Measurements from ENCODE around the gene MKI67. TPM values are rescaled to one million over a fixed set of nuclear protein-coding genes. Genes with fewer than 3 reads are reported as not detected.
"Not testable (repeated sequence)": the region's sequence is repeated elsewhere in the genome, so short reads cannot be mapped to it uniquely, and the experiment has no call there.

MKI67 gene
- total RNA-seq, 1 experiment from 2014 or later = 13.8 TPM

DNA sequence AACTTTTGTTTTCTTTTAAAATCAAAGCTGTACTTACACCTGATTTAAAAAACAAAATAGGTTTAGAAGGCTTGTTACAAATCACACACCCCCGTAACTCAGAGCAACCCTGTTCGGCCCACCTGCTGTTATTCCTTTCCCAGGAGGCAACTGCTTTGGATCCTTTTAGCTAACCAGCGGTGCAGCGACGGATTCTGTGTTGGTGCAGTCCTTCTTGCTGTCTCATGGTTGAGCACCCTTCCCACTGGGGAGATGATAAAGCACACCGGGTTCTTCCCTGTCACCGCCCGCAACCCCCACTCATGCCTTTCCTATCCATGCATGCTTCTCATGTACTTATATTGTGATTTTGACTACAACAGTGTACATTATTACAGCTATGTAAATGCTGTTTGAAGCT is 24.8 kb upstream of the MKI67 start:
- in situ Hi-C loops (cut with HindIII; ENCODE audit: low sequenced_read_pairs) = no loop called here
- no peak for DNase-seq (ENCODE audit: low spot score)

DNA sequence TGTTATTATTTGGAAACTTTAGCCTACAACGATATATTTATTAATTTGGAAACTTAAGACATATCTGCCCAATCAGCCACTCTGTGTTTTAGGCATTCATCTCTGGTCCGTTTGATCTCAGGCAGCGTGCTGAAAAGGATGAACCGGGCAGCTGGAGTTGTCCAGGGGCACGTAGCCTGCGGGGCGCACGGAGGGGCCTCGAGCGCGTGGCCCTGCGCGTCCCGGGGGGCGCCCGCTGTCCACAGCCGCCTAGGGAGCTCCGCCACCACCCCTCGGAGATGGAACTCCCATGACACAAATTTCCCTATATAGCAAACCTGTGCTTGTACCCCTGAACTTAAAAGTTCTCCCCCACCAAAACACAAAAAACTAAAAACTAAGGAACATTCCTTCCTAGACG is 24.3 kb upstream of the MKI67 start:
- no peak for DNase-seq (ENCODE audit: low spot score)
- in situ Hi-C loops (cut with HindIII; ENCODE audit: low sequenced_read_pairs) = no loop called here

DNA sequence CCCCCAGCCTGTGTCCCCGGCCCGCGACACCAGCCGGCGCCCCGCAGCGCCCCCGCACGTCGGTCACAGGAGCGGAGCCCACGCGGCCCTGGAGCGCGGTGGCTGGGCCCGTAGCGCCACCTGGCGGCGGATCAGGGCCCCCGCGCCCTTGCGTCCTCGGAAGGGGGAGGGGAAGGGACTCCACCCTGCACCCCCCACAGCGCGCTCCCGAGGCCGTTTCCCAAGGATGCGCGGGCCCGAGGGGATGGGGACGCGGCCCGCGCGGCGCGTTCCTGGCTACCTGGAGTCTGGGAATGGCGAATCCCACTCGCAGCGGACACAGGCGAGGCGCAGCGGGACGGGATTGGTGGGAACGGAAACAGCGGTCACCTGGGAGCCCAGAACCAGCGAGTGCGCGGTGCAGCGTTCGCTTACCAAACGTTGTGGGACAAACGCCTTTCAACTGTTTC is 23.8 kb upstream of the MKI67 start:
- no peak for DNase-seq (ENCODE audit: low spot score)
- in situ Hi-C loops (cut with HindIII; ENCODE audit: low sequenced_read_pairs) = no loop called here

DNA sequence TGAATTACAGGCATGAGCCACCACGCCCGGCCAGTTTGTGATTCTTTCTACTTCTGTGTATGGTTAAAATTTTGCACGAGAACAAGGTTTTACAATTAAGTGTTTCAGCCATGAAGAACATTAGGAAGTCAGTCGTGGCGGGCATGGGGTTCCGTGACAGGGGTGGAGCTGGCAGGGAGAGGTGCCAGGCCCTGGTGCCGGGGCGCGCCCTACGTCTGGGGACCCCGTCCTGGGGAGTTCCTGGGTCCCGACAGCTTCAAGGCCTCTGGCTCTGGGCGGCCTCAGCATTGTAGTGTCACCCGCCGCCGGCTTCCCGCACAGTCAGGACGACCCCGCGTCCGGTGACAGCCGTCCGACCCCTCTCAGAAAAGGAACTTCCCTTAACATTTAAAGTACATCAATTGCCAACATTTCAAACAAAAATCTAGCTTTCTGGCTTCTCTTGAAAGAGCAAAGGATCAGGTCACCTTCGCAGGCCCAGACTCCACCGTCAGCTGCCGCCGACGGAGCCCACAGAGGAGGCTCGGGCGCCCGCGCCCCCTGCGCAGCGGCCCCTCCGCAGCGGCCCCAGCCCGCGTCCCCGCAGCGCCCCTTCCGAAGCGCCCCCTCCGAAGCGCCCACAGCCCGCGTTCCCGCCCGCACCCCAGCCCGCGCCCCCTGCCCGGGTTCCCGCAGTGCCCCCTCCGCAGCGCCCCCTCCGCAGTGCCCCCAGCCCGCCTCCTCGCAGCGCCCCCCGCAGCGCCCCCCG is 23.2 kb upstream of the MKI67 start:
- in situ Hi-C loops (cut with HindIII; ENCODE audit: low sequenced_read_pairs) = no loop called here
- no peak for DNase-seq (ENCODE audit: low spot score)

DNA sequence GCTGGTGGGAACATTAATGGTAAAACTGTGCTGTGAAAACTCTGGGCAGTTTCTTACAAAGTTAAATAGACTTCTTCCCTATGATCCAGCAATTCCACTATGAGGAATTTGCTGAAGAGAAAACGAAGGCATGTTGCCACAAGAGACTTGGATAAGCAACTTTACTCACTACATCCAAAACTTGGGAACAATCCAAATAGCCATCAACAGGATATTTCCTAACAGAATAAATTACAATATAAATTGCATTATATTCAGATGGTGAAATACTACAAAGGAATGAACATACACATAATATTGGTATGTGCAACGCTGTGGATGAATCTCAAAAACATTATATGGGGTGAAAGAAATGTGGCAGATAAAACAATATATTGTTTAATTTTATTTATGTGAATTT is 21.4 kb upstream of the MKI67 start:
- DNase-seq (ENCODE audit: low spot score) = no peak
- in situ Hi-C loops (cut with HindIII; ENCODE audit: low sequenced_read_pairs) = no loop called here

DNA sequence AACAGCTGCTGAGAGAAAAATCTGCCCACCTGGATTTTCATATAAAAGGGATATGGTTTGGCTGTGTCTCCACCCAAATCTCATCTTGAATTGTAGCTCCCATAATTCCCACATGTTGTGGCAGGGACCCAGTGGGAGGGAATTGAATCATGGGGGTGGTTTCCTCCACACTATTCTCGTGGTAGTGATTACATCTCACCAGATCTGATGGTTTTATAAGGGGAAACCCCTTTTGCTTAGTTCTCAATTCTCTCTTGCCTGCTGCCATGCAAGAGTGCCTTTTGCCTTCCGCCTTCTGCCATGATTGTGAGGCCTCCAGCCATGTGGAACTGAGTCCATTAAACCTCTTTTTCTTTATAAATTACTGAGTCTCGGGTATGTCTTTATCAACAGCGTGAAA is 20.8 kb upstream of the MKI67 start:
- no peak for DNase-seq (ENCODE audit: low spot score)
- in situ Hi-C loops (cut with HindIII; ENCODE audit: low sequenced_read_pairs) = no loop called here

DNA sequence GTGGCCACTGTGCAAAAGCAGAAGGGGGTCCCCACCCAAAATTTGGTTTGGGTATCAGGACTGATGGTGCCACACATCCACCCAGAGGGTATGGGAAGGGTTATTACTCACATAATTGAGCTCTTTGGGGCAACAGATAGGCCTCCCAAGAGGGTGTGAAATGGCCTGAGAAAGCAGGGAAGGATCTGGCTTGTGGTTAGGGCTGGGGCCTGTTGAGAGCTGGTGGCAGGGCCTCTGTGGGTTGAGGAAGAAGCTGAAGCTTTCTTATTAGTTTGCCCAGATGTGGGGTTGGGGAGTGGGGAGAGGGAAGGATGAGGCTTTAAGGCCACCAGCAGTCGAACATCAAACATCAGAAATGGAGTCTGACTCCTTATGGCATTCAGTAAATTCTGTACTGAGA is 18.3 kb upstream of the MKI67 start:
- in situ Hi-C loops (cut with HindIII; ENCODE audit: low sequenced_read_pairs) = no loop called here
- no peak for DNase-seq (ENCODE audit: low spot score)

DNA sequence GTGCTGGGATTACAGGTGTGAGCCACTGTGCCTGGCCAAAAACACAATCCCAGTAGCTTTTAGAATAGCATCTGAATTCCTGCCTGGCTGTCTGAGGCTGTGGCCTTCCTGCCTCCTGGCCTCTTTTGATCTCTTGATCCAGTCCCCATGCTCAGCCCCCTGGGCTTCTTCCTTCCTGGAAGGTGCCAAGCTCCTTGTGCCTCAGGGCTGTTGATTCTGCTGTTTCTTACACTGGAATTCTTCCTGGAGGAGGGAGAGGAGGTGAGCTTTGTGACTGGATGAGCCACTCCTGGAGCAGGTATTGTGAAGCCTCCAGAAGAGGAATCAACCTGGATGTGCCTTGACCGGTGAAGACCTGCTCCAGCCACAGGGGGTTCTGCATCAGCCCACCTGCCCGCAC is 17.3 kb upstream of the MKI67 start:
- no peak for DNase-seq (ENCODE audit: low spot score)
- in situ Hi-C loops (cut with HindIII; ENCODE audit: low sequenced_read_pairs) = no loop called here

DNA sequence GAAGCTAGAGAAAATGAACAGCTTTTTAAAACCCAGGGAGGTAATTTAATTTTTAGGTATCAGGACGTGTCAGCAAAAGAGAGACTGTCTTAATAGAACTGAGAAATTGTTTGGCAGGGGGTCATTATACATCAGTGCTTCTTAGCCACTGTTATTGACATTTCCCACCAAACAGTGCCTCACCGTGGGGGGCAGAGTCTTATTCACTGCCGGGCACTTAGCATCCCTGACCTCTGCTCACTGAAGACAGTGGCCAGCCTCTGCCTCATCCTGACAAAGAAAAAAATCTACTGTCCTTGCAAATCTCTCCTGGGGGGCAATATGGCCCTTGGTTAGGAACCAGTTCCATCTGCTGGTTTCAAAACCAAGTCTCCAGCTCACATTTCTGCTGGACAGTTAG is 14.2 kb upstream of the MKI67 start:
- no peak for DNase-seq (ENCODE audit: low spot score)
- in situ Hi-C loops (cut with HindIII; ENCODE audit: low sequenced_read_pairs) = no loop called here

DNA sequence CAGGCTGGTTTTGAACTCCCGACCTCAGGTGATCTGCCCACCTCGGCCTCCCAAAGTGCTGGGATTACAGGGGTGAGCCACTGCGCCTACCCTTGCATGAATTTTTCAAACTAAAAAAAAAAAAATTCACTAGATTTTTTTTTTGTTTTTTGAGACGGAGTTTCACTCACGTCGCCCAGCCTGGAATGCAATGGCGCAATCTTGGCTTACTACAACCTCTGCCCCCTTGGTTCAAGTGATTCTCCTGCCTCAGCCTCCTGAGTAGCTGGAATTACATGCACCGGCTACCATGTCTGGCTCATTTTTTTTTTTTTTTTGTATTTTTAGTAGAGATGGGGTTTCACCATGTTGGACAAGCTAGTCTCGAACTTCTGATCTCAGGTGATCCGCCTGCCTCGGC is 12.2 kb upstream of the MKI67 start:
- DNase-seq (ENCODE audit: low spot score); in situ Hi-C loops (cut with HindIII; ENCODE audit: low sequenced_read_pairs): not testable (repeated sequence)

DNA sequence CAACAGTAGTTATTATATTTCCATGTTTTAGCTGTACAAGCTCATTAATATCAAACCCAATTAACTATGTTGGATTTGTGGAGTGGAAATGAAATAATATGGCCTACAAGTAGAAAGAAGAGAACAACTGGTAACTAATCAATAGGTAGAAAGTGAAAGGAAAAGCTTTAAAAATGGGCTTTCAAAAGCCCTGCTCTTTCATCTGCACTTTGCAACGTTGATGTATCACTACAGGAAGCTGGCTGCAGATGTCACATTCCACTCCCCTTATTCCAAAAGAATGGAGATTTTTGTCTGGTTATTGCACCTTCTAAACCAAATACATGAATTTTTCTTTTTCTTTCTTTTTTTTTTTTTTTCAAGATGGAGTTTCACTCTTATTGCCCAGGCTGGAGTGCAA is 11.7 kb upstream of the MKI67 start:
- in situ Hi-C loops (cut with HindIII; ENCODE audit: low sequenced_read_pairs) = no loop called here
- no peak for DNase-seq (ENCODE audit: low spot score)

DNA sequence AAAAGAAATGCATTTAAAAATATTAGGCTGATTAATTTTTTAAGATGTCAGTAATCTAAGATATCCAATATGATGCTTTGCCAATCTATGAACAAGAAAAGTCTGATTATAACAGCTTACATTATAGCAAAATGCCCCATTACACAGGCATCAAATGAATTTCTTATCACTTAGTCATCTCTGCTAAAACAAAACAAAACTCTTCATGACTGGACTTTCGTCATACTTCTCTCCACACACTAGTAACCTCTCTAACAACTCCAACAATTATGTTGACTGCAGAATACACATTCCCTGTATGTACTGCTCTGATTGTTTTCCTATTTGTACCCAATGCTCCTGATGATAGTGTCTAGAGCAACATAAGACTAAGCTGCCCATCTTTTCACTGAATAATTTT is 3.8 kb upstream of the MKI67 start:
- in situ Hi-C loops (cut with HindIII; ENCODE audit: low sequenced_read_pairs) = no loop called here
- no peak for DNase-seq (ENCODE audit: low spot score)

DNA sequence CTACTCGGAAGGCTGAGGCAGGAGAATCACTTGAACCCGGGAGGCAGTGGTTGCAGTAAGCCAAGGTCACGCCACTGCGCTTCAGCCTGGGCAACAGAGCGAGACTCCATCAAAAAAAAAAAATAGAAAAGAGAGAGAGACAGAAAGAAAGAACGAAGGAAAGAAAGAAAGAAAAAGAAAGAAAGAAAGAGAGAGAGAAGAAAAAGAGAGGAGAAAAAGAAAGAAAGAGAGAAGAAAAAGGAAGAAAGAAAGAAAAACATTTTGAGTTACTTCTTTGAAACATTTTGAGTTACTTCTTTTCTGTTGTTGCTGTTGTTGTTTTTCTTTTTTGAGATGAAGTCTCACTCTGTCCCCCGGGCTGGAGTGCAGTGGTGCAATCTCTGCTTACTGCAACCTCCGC is 2.4 kb upstream of the MKI67 start:
- in situ Hi-C loops (cut with HindIII; ENCODE audit: low sequenced_read_pairs) = no loop called here
- DNase-seq (ENCODE audit: low spot score) = no peak

DNA sequence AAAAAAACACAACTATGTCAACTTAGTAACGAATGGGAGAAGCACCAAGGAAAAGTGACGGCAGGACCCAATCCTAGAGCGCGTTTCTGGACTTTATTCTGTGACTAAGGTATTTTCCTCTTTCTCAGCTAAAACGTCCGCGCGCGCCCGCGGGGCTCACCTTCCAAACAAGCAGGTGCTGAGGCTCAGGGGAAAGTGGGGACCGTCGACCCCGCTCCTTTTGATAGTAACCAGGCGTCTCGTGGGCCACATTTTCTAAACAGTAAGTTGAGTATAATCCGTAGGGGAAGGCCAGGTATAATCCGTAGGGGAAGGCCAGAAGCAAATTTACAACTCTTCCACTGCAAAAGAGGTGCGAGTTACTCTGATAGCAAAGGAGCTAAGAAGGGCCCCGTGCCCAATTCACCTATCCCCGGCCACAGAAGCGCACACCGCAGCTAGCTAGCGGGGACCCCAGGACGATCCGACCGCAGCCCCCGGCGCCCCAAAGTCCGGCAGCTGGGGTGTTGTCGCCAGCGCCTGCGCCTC is 743 bp downstream of the MKI67 start:
- no peak for DNase-seq (ENCODE audit: low spot score)
- in situ Hi-C loops (cut with HindIII; ENCODE audit: low sequenced_read_pairs) = no loop called here

DNA sequence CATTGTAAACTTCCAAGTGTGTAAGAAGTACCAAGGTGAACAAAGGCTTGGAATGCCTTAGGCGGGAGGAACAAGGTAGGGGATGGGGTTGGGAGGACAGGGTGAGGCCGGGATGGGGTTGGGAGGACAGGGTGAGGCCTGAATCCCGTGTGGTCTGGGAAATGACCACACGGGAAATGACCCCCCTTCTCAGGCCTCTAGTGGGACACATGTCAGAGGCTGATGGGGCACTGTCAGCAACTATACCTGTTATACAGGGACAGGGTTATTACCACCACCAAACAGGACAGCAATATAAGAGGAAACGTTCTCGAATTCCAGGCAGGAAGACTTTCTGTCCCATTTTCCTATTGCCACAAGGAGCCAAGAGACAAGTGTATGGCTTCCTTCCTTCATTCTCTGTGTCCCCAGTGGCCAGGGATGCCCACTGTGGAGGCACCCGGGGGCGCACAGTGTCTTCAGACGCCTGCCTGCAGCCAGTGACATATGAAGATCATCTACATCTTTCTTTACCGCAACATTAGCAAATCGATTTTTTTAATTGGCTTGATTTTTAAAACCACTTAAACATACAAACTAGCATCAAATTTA is 1.3 kb downstream of the MKI67 start:
- in situ Hi-C loops (cut with HindIII; ENCODE audit: low sequenced_read_pairs) = no loop called here

DNA sequence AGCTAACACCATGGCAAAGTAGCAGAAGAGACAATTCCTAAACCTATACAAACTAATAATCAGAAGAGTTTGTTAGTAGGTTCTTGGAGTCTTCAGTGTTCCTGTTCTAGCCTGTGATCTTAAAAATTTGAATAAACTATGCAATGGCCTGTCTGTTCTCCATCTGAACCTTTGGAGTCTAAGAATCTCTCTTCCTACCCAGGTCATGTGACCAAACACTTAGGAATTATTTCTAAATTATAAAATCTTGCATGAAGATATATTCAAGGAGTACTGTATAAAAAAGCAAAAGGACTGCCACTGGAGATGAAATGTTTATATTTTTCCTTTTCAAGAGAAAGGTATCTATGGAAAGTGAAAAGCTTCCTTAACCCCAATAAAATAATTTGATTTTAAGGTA is 2.4 kb downstream of the MKI67 start:
- no peak for DNase-seq (ENCODE audit: low spot score)
- in situ Hi-C loops (cut with HindIII; ENCODE audit: low sequenced_read_pairs) = no loop called here

More for the DNA sequence above, 1.3 kb downstream of the MKI67 start:
- DNase-seq (ENCODE audit: low spot score) = no peak

DNA sequence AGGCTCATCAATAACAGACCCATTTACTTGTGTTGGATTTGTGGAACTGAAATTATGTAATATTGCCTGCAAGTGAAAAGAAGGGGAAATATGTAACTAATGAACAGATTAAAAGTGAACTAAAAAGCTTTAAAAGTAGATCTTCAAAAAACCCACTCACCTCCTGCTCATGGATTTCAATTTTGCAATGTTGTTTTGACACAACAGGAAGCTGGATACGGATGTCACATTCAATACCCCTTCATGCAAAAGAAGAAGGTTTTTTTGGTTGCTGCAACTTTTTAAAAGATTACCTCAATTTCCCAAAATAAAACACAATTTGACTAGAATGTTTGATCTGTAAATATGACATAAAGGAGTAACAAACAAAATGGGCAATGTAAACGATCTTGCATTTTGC is 3.3 kb downstream of the MKI67 start:
- in situ Hi-C loops (cut with HindIII; ENCODE audit: low sequenced_read_pairs) = no loop called here
- no peak for DNase-seq (ENCODE audit: low spot score)

DNA sequence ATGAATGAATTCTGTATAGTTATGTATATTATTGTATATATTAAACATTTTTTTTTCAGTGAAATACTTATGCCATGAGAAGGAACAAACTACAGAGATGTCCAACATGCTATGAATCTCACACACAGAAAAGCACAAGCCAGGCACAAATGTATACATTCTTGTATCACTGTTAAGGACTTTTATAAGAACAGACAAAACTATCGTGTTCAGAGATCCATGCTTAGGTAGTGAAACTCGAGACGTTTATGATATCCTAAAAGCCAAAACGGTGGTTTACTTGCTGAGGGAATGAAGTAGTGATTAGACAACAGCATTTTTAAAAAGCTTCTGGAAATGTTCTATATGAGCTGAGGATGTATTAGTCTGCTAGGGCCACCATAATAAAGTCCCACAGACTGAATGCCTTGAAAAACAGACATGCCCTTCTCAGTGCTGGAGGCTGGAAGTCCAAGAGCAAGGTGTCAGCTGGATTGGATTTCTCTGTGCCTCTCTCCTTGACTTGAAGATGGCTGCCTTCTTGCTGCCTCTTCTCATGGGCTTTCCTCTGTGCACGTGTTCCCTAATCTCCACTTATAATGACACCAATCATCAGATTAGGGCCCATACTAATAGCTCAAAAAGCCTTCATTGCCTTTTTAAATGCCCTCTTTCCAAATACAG is 4.3 kb downstream of the MKI67 start:
- DNase-seq (ENCODE audit: low spot score) = no peak

DNA sequence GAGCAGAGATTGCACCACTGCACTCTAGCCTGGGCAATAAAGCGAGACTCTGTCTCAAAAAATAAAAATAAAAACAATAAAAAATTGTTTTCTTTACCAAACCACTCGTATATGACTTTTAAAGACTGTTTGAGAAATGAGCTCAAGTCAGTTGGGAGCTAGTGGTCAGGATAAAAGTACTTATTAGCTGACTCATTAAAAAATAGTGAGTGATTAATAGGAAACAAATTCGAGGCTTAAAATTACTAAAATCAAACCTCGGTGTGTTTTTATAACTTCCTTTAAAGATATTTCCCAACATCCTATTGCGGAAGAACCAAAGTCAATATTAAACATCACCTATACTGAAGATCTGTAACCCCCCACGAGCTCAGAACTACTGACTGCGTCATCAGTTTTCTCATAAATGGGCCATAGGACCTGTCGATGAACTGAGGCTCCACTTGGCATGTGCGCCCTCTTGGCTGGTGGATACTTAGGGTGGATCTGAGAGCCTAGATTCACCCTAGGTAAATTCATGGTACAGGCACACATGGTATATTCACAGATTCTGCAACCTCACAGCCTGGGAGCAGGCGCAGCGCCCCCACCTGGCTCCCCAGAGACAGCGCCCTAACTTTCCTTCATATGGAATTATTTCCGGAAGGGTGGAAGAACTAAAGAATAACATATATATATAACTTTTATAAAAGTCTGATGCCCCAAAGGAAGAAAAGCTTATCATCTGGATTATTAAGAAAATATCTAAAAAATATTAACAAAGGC is 9.2 kb downstream of the MKI67 start:
- no peak for DNase-seq (ENCODE audit: low spot score)
- in situ Hi-C loops (cut with HindIII; ENCODE audit: low sequenced_read_pairs) = no loop called here

More for the DNA sequence above, 4.3 kb downstream of the MKI67 start:
- in situ Hi-C loops (cut with HindIII; ENCODE audit: low sequenced_read_pairs) = no loop called here

DNA sequence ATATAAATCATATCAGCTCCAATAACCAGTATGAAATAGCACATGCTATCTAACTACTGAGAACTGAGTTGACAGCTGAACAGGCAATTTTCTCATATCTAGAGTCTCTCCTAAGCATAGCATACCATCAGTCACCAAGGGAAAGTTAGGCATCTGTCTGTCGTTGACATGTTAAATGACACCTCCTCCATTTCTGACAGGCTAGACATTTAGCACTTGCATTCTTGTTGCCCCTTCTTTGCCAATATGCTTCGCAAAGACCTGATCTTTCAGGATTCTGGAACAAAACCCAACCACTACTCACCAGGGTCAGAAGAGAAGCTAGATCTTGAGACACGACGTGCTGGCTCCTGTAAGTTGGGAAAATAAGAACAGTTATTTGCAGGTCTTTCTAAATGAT is 10.0 kb downstream of the MKI67 start:
- in situ Hi-C loops (cut with HindIII; ENCODE audit: low sequenced_read_pairs) = no loop called here
- no peak for DNase-seq (ENCODE audit: low spot score)

All from G401 (cell line).